H1 (cell line): ENCODE measurements around the gene SPTBN1. TPM values are rescaled to one million over a fixed set of nuclear protein-coding genes. Genes with fewer than 3 reads are reported as not detected.

Experiments
- ASH2L ChIP-seq: fragments of 200-600, 300-600 bp; sonication (generic); IDR thresholded peaks from one replicate; pipeline ENCODE4 v1.7.1; 2017; ENCODE audit warnings: low read length
- ATF3 ChIP-seq: IDR thresholded peaks from 2 replicates; pipeline ENCODE4 v1.6.1; 2011; ENCODE audit warnings: low read depth, mild to moderate bottlenecking, low read length; ENCODE audit not compliant: insufficient read depth
- BCL11A ChIP-seq, 2 experiments: IDR thresholded peaks; one replicate each; pipeline ENCODE4 v1.6.1; 2011; ENCODE audit warnings: low read depth in 2 of 2, low read length in 2 of 2, mild to moderate bottlenecking in 2 of 2
- CBX5 ChIP-seq: fragments of 300-800, 300-1000 bp; sonication (generic); IDR thresholded peaks from 2 replicates; pipeline ENCODE4 v1.7.1; 2016; ENCODE audit warnings: antibody characterized with exemption, low read length, low read depth
- CTCF ChIP-seq, 3 experiments: IDR thresholded peaks; 1 replicate in 2 of 3; 2 replicates in 1 of 3; pipeline versions ENCODE4 v1.5.1 to v1.6.1; 2011; ENCODE audit warnings: low read length in 3 of 3, mild to moderate bottlenecking in 3 of 3, inconsistent platforms in 2 of 3, low read depth in 1 of 3, moderate library complexity in 1 of 3; ENCODE audit not compliant: insufficient read depth in 1 of 3; ENCODE audit errors: control extremely low read depth in 1 of 3
- EZH2 ChIP-seq: fragments of 200-600 bp; sonication (generic); IDR thresholded peaks from 2 replicates; pipeline ENCODE4 v1.7.1; 2012; ENCODE audit warnings: low read depth, mild to moderate bottlenecking, moderate library complexity, low read length, inconsistent platforms; ENCODE audit not compliant: severe bottlenecking
- KDM4A ChIP-seq: IDR thresholded peaks from one replicate; pipeline ENCODE4 v1.7.1; 2012; ENCODE audit warnings: low read depth, mild to moderate bottlenecking, moderate library complexity, low read length, inconsistent platforms; ENCODE audit not compliant: severe bottlenecking
- KDM5A ChIP-seq: fragments of 200-600 bp; IDR thresholded peaks from 2 replicates; pipeline ENCODE4 v1.7.1; 2012; ENCODE audit warnings: mild to moderate bottlenecking, low read length, inconsistent platforms, mixed read lengths
- NRF1 ChIP-seq: IDR thresholded peaks from 2 replicates; pipeline ENCODE4 v1.6.1; 2011; ENCODE audit warnings: mild to moderate bottlenecking, low read depth, low read length, improper control_type of control experiment
- PHF8 ChIP-seq: fragments of 200-600 bp; sonication (generic); conservative IDR thresholded peaks from 2 replicates; pipeline ENCODE4 v1.7.1; 2012; ENCODE audit warnings: low read depth, mild to moderate bottlenecking, inconsistent platforms, low read length, moderate library complexity
- RNF2 ChIP-seq: fragments of 200-900, 300-1000 bp; sonication (generic); IDR thresholded peaks from 2 replicates; pipeline ENCODE4 v1.7.1; 2016; ENCODE audit warnings: borderline replicate concordance, low read depth, mild to moderate bottlenecking, antibody characterized with exemption, low read length; ENCODE audit not compliant: poor library complexity, severe bottlenecking; ENCODE audit errors: missing control alignments
- SAP30 ChIP-seq: fragments of 300-600 bp; sonication (generic); IDR thresholded peaks from 2 replicates; pipeline ENCODE4 v1.7.1; 2012; ENCODE audit warnings: low read length, moderate library complexity, mild to moderate bottlenecking, inconsistent platforms; ENCODE audit not compliant: insufficient read depth, insufficient replicate concordance
- SIN3A ChIP-seq, 2 experiments: IDR thresholded peaks in 1 of 2; conservative IDR thresholded peaks in 1 of 2; 2 replicates each; pipeline ENCODE4 v1.6.1; 2011 to 2012; ENCODE audit warnings: low read length in 2 of 2, improper control_type of control experiment in 1 of 2, low read depth in 1 of 2, mild to moderate bottlenecking in 1 of 2
- SIRT6 ChIP-seq: IDR thresholded peaks from one replicate; pipeline ENCODE4 v1.7.1; 2012; ENCODE audit warnings: low read length, inconsistent platforms
- SP2 ChIP-seq: IDR thresholded peaks from 2 replicates; pipeline ENCODE4 v1.6.1; 2012; ENCODE audit warnings: mild to moderate bottlenecking, low read length, inconsistent platforms
- SUZ12 ChIP-seq: fragments of 200-600 bp; sonication (generic); IDR thresholded peaks from 2 replicates; pipeline ENCODE4 v1.6.1; 2012; ENCODE audit warnings: mild to moderate bottlenecking, inconsistent platforms, low read length, moderate library complexity, mixed read lengths
- TAF1 ChIP-seq: IDR thresholded peaks from 2 replicates; pipeline ENCODE4 v1.6.1; 2011; ENCODE audit warnings: mild to moderate bottlenecking, low read depth, low read length
- YY1 ChIP-seq: IDR thresholded peaks from 2 replicates; pipeline ENCODE4 v1.6.1; 2011; ENCODE audit warnings: low read depth, mild to moderate bottlenecking, low read length
- ZNF274 ChIP-seq: IDR thresholded peaks from 2 replicates; pipeline ENCODE4 v1.7.0; 2012; ENCODE audit warnings: low read length, borderline replicate concordance; ENCODE audit errors: extremely low read depth
- polyA plus RNA-seq, 7 experiments: library from polyadenylated mRNA; depleted of rRNA in 3 of 7; stranded (reverse) in 5 of 7; unstranded in 2 of 7; fragments of >200 nt in 5 of 7; fragments of 200-250 nt in 2 of 7; gene quantifications; 1 replicate in 5 of 7; 2 replicates in 1 of 7; 4 replicates in 1 of 7; pipeline versions ENCODE4 v1.2.1 to v1.2.3, GENCODE V29; 2011 to 2013; ENCODE audit warnings: missing spikeins in 2 of 7, mixed read lengths in 2 of 7
- total RNA-seq: library from RNA; stranded (reverse); fragmentation: NEBNext Ultra II Directional; extraction: Animal tissue kit (Norgen Biotek cat#: 25700); gene quantifications from 2 replicates; pipeline ENCODE4 v1.2.1, GENCODE V29; 2021
- TF ChIP-seq, protein P1 (sequence below): IDR thresholded peaks from 2 replicates; pipeline ENCODE4 v1.6.1; 2012; ENCODE audit warnings: inconsistent platforms

The SPTBN1 gene
- total and polyA plus RNA-seq, 2 of the 8 experiments (the other 6 are each of a cell fraction or from before 2014, with no cell fraction given): 31.8 to 180 TPM

- TF ChIP-seq SAP30 (peak; percentile 32), KDM5A (no peak), ATF3 (no peak), KDM4A (no peak), SIN3A (conservative IDR thresholded peaks at IDR 0.05 in 1 of 2, IDR thresholded peaks at IDR 0.05 in 1 of 2; ENCODE audit: low read depth in 1 of 2, low read length in 2 of 2) (peak in 1 of 2 experiments; percentile 31; a peak in 1 of 4 replicates), ASH2L (peak; percentile 87), CTCF (IDR thresholded peaks at IDR 0.05; ENCODE audit: control extremely low read depth in 1 of 3, insufficient read depth in 1 of 3, low read depth in 1 of 3, low read length in 3 of 3) (no peak), RNF2 (peak; percentile 14), SUZ12 (no peak), EZH2 (no peak), SIRT6 (no peak), SP2 (no peak), BCL11A (IDR thresholded peaks at IDR 0.05; ENCODE audit: low read depth in 2 of 2, low read length in 2 of 2) (no peak), PHF8 (peak; percentile 47; the same call in 1 of the 2 replicates), TAF1 (no peak; the same call in 1 of the 2 replicates), ZNF274 (no peak), CBX5 (no peak), NRF1 (no peak), YY1 (no peak)
- TF ChIP-seq, protein P1, sequence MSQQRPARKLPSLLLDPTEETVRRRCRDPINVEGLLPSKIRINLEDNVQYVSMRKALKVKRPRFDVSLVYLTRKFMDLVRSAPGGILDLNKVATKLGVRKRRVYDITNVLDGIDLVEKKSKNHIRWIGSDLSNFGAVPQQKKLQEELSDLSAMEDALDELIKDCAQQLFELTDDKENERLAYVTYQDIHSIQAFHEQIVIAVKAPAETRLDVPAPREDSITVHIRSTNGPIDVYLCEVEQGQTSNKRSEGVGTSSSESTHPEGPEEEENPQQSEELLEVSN: no peak
Measured at GRCh38 chr2:54457323-54458023, 1.3 kb downstream of the SPTBN1 start (continued).
